ENCODE measurements around the gene ACE. TPM values are rescaled to one million over a fixed set of nuclear protein-coding genes. Genes with fewer than 3 reads are reported as not detected.

The ACE gene
- total RNA-seq, 1 experiment from 2014 or later = 4.5 TPM

DNA sequence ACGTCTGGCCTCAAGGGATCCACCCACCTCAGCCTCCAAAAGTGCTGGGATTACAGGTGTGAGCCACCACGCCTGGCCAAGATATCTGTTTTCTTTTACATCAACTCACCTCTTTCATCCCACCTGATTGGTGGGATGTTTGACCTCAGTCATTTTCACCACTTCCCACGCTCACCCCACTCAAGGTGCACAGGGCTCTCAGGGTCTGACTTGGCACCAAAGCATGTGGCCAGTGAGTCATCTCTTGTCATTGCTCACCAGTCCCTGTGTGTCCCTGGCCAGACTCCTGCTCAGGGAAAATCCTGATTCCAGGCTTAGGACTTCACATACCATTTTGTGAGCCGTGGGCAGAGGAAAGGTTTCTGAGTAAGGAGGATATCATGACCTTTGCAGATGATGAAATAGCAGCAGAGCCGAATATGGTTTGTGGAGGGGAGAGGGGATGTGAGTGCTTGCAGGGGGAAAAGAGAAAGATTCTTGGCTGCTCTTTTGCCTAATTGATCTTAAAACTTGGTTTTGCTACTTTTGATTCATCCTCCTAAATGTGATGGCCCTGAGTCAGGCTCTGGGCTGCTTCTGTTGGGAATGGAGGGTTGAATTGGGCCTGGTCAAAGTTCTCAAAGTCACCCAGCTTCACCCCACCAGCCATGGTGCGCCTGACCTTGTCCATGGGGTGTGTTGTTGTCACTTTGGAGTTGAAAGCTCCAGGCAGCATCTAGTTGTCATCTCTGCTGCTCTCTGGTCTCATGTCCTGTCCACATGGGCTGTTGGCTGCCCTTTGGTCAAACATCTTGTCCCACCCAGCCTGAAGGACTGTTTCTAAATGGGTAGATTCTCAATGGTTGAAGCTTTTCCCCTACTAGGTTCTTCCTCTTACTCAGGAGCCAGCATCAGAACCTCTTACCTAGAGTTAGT, 40.3 kb downstream of the ACE start:
- Histone ChIP-seq H3K4me3 (ENCODE audit: low read depth in 2 of 2, low read length in 2 of 2) (no peak overlapping the region), H3K27ac (ENCODE audit: low read length) (no peak overlapping the region), H3K4me1 (ENCODE audit: control insufficient read depth, insufficient read depth, low read length) (no peaks in the 10 kb centered on the region), H3K27me3 (ENCODE audit: control insufficient read depth, insufficient read depth, low read length) (peaks cover 4% of the 10 kb centered on the region; the same call in 1 of the 2 replicates), H3K36me3 (ENCODE audit: control insufficient read depth, insufficient read depth, low read length) (no peaks in the 10 kb centered on the region), H3K9me3 (ENCODE audit: control insufficient read depth, insufficient read depth, low read depth, low read length) (no peaks in the 10 kb centered on the region)
- ATAC-seq = peak; percentile 47; the same call in 1 of the 2 replicates
- DNase-seq (ENCODE audit: low read depth, low spot score) = no peak
- no peak for TF ChIP-seq SIN3A (IDR thresholded peaks at IDR 0.05; ENCODE audit: borderline replicate concordance, insufficient read depth, low read depth, low read length)
- TF ChIP-seq, protein P1, sequence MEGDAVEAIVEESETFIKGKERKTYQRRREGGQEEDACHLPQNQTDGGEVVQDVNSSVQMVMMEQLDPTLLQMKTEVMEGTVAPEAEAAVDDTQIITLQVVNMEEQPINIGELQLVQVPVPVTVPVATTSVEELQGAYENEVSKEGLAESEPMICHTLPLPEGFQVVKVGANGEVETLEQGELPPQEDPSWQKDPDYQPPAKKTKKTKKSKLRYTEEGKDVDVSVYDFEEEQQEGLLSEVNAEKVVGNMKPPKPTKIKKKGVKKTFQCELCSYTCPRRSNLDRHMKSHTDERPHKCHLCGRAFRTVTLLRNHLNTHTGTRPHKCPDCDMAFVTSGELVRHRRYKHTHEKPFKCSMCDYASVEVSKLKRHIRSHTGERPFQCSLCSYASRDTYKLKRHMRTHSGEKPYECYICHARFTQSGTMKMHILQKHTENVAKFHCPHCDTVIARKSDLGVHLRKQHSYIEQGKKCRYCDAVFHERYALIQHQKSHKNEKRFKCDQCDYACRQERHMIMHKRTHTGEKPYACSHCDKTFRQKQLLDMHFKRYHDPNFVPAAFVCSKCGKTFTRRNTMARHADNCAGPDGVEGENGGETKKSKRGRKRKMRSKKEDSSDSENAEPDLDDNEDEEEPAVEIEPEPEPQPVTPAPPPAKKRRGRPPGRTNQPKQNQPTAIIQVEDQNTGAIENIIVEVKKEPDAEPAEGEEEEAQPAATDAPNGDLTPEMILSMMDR (IDR thresholded peaks at IDR 0.05) = no peak
- TF ChIP-seq, protein P2, sequence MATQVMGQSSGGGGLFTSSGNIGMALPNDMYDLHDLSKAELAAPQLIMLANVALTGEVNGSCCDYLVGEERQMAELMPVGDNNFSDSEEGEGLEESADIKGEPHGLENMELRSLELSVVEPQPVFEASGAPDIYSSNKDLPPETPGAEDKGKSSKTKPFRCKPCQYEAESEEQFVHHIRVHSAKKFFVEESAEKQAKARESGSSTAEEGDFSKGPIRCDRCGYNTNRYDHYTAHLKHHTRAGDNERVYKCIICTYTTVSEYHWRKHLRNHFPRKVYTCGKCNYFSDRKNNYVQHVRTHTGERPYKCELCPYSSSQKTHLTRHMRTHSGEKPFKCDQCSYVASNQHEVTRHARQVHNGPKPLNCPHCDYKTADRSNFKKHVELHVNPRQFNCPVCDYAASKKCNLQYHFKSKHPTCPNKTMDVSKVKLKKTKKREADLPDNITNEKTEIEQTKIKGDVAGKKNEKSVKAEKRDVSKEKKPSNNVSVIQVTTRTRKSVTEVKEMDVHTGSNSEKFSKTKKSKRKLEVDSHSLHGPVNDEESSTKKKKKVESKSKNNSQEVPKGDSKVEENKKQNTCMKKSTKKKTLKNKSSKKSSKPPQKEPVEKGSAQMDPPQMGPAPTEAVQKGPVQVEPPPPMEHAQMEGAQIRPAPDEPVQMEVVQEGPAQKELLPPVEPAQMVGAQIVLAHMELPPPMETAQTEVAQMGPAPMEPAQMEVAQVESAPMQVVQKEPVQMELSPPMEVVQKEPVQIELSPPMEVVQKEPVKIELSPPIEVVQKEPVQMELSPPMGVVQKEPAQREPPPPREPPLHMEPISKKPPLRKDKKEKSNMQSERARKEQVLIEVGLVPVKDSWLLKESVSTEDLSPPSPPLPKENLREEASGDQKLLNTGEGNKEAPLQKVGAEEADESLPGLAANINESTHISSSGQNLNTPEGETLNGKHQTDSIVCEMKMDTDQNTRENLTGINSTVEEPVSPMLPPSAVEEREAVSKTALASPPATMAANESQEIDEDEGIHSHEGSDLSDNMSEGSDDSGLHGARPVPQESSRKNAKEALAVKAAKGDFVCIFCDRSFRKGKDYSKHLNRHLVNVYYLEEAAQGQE (IDR thresholded peaks at IDR 0.05; ENCODE audit: insufficient read depth in 1 of 2, low read depth in 2 of 2, low read length in 1 of 2) = no peak
- ChIA-PET POLR2A (no interaction called here), CTCF (no interaction called here)
- in situ Hi-C loops (cut with HindIII; ENCODE audit: low pct_unique_long_range_greater_than_20kb, low sequenced_read_pairs) (no loop called here), intact Hi-C loops (cut with micrococcal nuclease; ENCODE audit: unreplicated experiment) (no loop called here)
- no TSS peak for BruUV-seq (replicated peaks)

DNA sequence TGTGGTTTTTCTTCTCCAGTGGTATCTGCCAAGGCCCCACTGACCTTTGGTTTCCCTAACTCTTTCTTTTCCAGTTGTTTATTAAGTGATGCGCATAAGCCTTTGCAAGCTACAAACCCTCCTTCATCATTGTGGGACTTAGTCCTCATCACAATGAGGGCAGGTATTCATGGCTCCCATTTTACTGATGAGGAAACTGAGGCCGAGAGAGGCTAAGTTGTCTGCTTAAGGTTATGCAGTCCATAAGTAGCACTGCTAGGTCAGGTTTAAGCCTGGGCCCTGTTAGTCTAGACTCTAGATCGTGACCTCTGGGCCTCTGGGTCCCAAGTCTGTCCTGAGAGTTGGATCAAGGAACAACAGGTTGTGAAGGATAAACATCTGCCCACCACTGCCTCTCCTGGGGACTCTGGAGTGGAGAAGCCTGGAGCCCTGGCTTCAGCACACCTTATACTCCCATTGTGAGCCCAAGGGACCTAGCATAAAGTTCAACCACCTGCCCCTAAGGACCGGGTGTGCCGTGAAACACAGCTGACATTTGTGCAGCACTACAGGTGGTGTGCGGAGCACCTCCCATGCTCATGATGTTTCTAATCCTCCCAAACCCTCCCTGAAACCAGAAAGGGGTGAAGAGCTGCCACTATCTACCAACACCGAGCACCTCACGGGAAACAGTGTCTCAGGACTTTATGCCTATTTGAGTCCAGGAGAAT, 41.1 kb downstream of the ACE start:
- no TSS peak for BruUV-seq (replicated peaks)
- ATAC-seq (no peak), DNase-seq (ENCODE audit: low read depth, low spot score) (no peak)
- intact Hi-C loops (cut with micrococcal nuclease; ENCODE audit: unreplicated experiment) = no loop called here
- ChIA-PET POLR2A (no interaction called here), CTCF (no interaction called here)
- peaks cover 4% of the 10 kb centered on the region; the same call in 1 of the 2 replicates for H3K27me3 ChIP-seq (ENCODE audit: control insufficient read depth, insufficient read depth, low read length)
- in situ Hi-C loops (cut with HindIII; ENCODE audit: low pct_unique_long_range_greater_than_20kb, low sequenced_read_pairs) = no loop called here
- H3K27ac ChIP-seq (ENCODE audit: low read length) = no peak overlapping the region
- H3K4me3 ChIP-seq (ENCODE audit: low read depth in 2 of 2, low read length in 2 of 2) = no peak overlapping the region
- no peaks in the 10 kb centered on the region for H3K36me3 ChIP-seq (ENCODE audit: control insufficient read depth, insufficient read depth, low read length)
- H3K4me1 ChIP-seq (ENCODE audit: control insufficient read depth, insufficient read depth, low read length) = no peaks in the 10 kb centered on the region
- no peak for TF ChIP-seq TCF7L2 (IDR thresholded peaks at IDR 0.05; ENCODE audit: low read depth, low read length)
- TF ChIP-seq, protein P2 (IDR thresholded peaks at IDR 0.05; ENCODE audit: insufficient read depth in 1 of 2, low read depth in 2 of 2, low read length in 1 of 2) = no peak
- TF ChIP-seq POLR2AphosphoS5 (IDR thresholded peaks at IDR 0.05; ENCODE audit: low read depth, low read length) = no peak
- TF ChIP-seq SIN3A (IDR thresholded peaks at IDR 0.05; ENCODE audit: borderline replicate concordance, insufficient read depth, low read depth, low read length) = no peak
- TF ChIP-seq, protein P1 (IDR thresholded peaks at IDR 0.05) = no peak
- no peaks in the 10 kb centered on the region for H3K9me3 ChIP-seq (ENCODE audit: control insufficient read depth, insufficient read depth, low read depth, low read length)
